DOHH2 (cell line): ENCODE data around the gene TMEM60.

Experiments used
- H3F3A ChIP-seq: fragments of 200-600 bp; sonication (generic), shearing (Covaris generic); 2 replicates; pipeline ENCODE4 v1.6.0; 2016; ENCODE audit warnings: antibody characterized with exemption, mild to moderate bottlenecking; ENCODE audit not compliant: control insufficient read depth, insufficient read depth
- H3K27ac ChIP-seq: fragments of 200-600 bp; sonication (generic); 2 replicates; pipeline ENCODE4 v1.5.1; 2014; ENCODE audit warnings: low read depth, mild to moderate bottlenecking, low read length, moderate library complexity
- H3K27me3 ChIP-seq: fragments of 200-600 bp; sonication (generic); 2 replicates; pipeline ENCODE4 v1.6.1; 2014; ENCODE audit warnings: mild to moderate bottlenecking, low read length, mixed read lengths; ENCODE audit not compliant: control insufficient read depth
- H3K36me3 ChIP-seq: fragments of 200-600 bp; sonication (generic); 2 replicates; pipeline ENCODE4 v1.6.1; 2014; ENCODE audit warnings: mild to moderate bottlenecking, low read length, moderate library complexity, mixed read lengths; ENCODE audit not compliant: control insufficient read depth
- H3K4me1 ChIP-seq: fragments of 200-600 bp; sonication (generic); 2 replicates; pipeline ENCODE4 v1.6.1; 2014; ENCODE audit warnings: mild to moderate bottlenecking, low read length, mixed read lengths; ENCODE audit not compliant: control insufficient read depth
- H3K4me2 ChIP-seq: fragments of 200-600 bp; sonication (generic); 2 replicates; pipeline ENCODE4 v1.6.0; 2014; ENCODE audit warnings: mild to moderate bottlenecking, low read length, moderate library complexity
- H3K4me3 ChIP-seq: fragments of 200-600 bp; sonication (generic); 2 replicates; pipeline ENCODE4 v1.5.1; 2014; ENCODE audit warnings: mild to moderate bottlenecking, low read length, mixed read lengths
- H3K79me2 ChIP-seq: fragments of 200-600 bp; sonication (generic); 2 replicates; pipeline ENCODE4 v1.6.1; 2014; ENCODE audit warnings: mild to moderate bottlenecking, low read length, mixed read lengths; ENCODE audit not compliant: control insufficient read depth
- H3K9me2 ChIP-seq: fragments of 200-600 bp; sonication (generic); replicated peaks from 2 replicates; pipeline ENCODE4 v1.6.1; 2014; ENCODE audit warnings: mild to moderate bottlenecking, low read length, mixed read lengths; ENCODE audit not compliant: control insufficient read depth
- H3K9me3 ChIP-seq: fragments of 200-600 bp; sonication (generic); 2 replicates; pipeline ENCODE4 v1.6.1; 2014; ENCODE audit warnings: antibody characterized with exemption, low read length, mixed read lengths; ENCODE audit not compliant: control insufficient read depth, insufficient read depth
- H4K20me1 ChIP-seq: fragments of 200-600 bp; sonication (generic); 2 replicates; pipeline ENCODE4 v1.6.0; 2014; ENCODE audit warnings: low read depth, mild to moderate bottlenecking, antibody characterized with exemption, low read length, moderate library complexity; ENCODE audit not compliant: control insufficient read depth, insufficient read depth
- CTCF ChIP-seq: fragments of 200-600 bp; sonication (generic); IDR thresholded peaks from one replicate; pipeline ENCODE4 v1.5.1; 2014; ENCODE audit warnings: antibody characterized with exemption, mild to moderate bottlenecking, low read depth, low read length; ENCODE audit not compliant: poor library complexity, severe bottlenecking
- EZH2phosphoT487 ChIP-seq: fragments of 200-600 bp; sonication (generic); IDR thresholded peaks from 2 replicates; pipeline ENCODE4 v1.6.1; 2017; ENCODE audit warnings: borderline replicate concordance, mild to moderate bottlenecking, antibody characterized with exemption, low read length, moderate library complexity, mixed read lengths

The TMEM60 gene

GRCh38 chr7:77778535-77778934, 19.7 kb downstream of the TMEM60 start:
- Histone ChIP-seq H3F3A (peaks cover 5% of the 10 kb centered on the region; the same call in 1 of the 2 replicates), H3K9me3 (peaks cover 10% of the 10 kb centered on the region; the same call in 1 of the 2 replicates), H3K4me1 (peaks cover 11% of the 10 kb centered on the region), H3K27me3 (no peaks in the 10 kb centered on the region), H3K4me2 (no peak overlapping the region), H3K79me2 (peaks cover 4% of the 10 kb centered on the region), H3K9me2 (no peaks in the 10 kb centered on the region), H3K36me3 (peaks cover 85% of the 10 kb centered on the region), H4K20me1 (no peaks in the 10 kb centered on the region; the same call in 1 of the 2 replicates), H3K27ac (no peak overlapping the region), H3K4me3 (no peak overlapping the region)
- TF ChIP-seq CTCF (no peak), EZH2phosphoT487 (no peak)

- no peak overlapping the region for H3K4me2 ChIP-seq
- peaks cover 3% of the 10 kb centered on the region; the same call in 1 of the 2 replicates for H3F3A ChIP-seq
- TF ChIP-seq CTCF (no peak), EZH2phosphoT487 (no peak)
- H3K27me3 ChIP-seq = no peaks in the 10 kb centered on the region
- H3K36me3 ChIP-seq = peaks cover 84% of the 10 kb centered on the region
- H3K9me3 ChIP-seq = peaks cover 10% of the 10 kb centered on the region; the same call in 1 of the 2 replicates
- H3K4me1 ChIP-seq = peaks cover 5% of the 10 kb centered on the region
- no peak overlapping the region for H3K27ac ChIP-seq
- H3K79me2 ChIP-seq = peaks cover 7% of the 10 kb centered on the region
- H3K9me2 ChIP-seq = no peaks in the 10 kb centered on the region
- H4K20me1 ChIP-seq = no peaks in the 10 kb centered on the region
- no peak overlapping the region for H3K4me3 ChIP-seq
Measured at GRCh38 chr7:77771901-77772300, 26.3 kb downstream of the TMEM60 start.

GRCh38 chr7:77770316-77770715, 27.9 kb downstream of the TMEM60 start:
- Histone ChIP-seq H3K4me3 (no peak overlapping the region), H3K36me3 (peaks cover 84% of the 10 kb centered on the region), H3K9me3 (no peaks in the 10 kb centered on the region), H3F3A (no peaks in the 10 kb centered on the region), H3K4me1 (peaks cover 5% of the 10 kb centered on the region), H3K27ac (no peak overlapping the region), H3K79me2 (peaks cover 13% of the 10 kb centered on the region), H3K4me2 (no peak overlapping the region), H4K20me1 (no peaks in the 10 kb centered on the region), H3K9me2 (no peaks in the 10 kb centered on the region), H3K27me3 (no peaks in the 10 kb centered on the region)
- no peak for TF ChIP-seq EZH2phosphoT487
- no peak for TF ChIP-seq CTCF
